Osteoblast (primary cell): ENCODE results near the gene CT45A8. TPM values are rescaled to one million over a fixed set of nuclear protein-coding genes. Genes with fewer than 3 reads are reported as not detected.
"Not testable (repeated sequence)": the region's sequence is repeated elsewhere in the genome, so short reads cannot be mapped to it uniquely, and the experiment has no call there.

Experiments
- DNase-seq: peaks from one replicate; pipeline ENCODE4 v3.0.0; 2011; ENCODE audit warnings: low spot score, mixed read lengths; ENCODE audit not compliant: insufficient read length; ENCODE audit errors: missing footprints
- H2AFZ ChIP-seq: 2 replicates; pipeline ENCODE4 v1.6.0; 2011; ENCODE audit warnings: mild to moderate bottlenecking, low read length
- H3K27ac ChIP-seq: 2 replicates; pipeline ENCODE4 v1.5.1; 2011; ENCODE audit warnings: mild to moderate bottlenecking, low read depth, low read length, moderate library complexity
- H3K27me3 ChIP-seq: 2 replicates; pipeline ENCODE4 v1.6.0; 2012; ENCODE audit warnings: mild to moderate bottlenecking, control low read depth, inconsistent platforms, low read length, moderate library complexity; ENCODE audit not compliant: insufficient read depth
- H3K36me3 ChIP-seq: 2 replicates; pipeline ENCODE4 v1.5.1; 2011; ENCODE audit warnings: mild to moderate bottlenecking, low read length, control low read depth, moderate library complexity; ENCODE audit not compliant: insufficient read depth
- H3K4me1 ChIP-seq: 2 replicates; pipeline ENCODE4 v1.5.1; 2011; ENCODE audit warnings: mild to moderate bottlenecking, low read length, control low read depth, moderate library complexity; ENCODE audit not compliant: insufficient read depth
- H3K4me2 ChIP-seq: 2 replicates; pipeline ENCODE4 v1.6.0; 2011; ENCODE audit warnings: mild to moderate bottlenecking, low read length; ENCODE audit not compliant: insufficient read depth
- H3K4me3 ChIP-seq: fragments of 200-600 bp; sonication (generic); 3 replicates; pipeline ENCODE4 v1.5.1; 2012; ENCODE audit warnings: mild to moderate bottlenecking, low read length, inconsistent platforms; ENCODE audit not compliant: insufficient read depth
- H3K79me2 ChIP-seq: 2 replicates; pipeline ENCODE4 v1.6.0; 2012; ENCODE audit warnings: mild to moderate bottlenecking, low read length, control low read depth, inconsistent platforms; ENCODE audit not compliant: insufficient read depth
- H3K9me3 ChIP-seq: 2 replicates; pipeline ENCODE4 v1.5.1; 2011; ENCODE audit warnings: low read depth, low read length, control low read depth
- H4K20me1 ChIP-seq: 2 replicates; pipeline ENCODE4 v1.6.0; 2012; ENCODE audit warnings: mild to moderate bottlenecking, low read length, control low read depth; ENCODE audit not compliant: insufficient read depth
- CTCF ChIP-seq: IDR thresholded peaks from 2 replicates; pipeline ENCODE4 v1.5.1; 2011; ENCODE audit warnings: mild to moderate bottlenecking, low read depth, low read length, moderate library complexity; ENCODE audit errors: extremely low read depth
- total RNA-seq: library from RNA; depleted of rRNA; stranded (reverse); fragments of >200 nt; gene quantifications from 2 replicates; pipeline ENCODE4 v1.2.3, GENCODE V29; 2012

CT45A8 gene
- total RNA-seq, result not detected in 2 replicates

- not testable (repeated sequence) for H4K20me1 ChIP-seq, H3K36me3 ChIP-seq, H2AFZ ChIP-seq, H3K27ac ChIP-seq, H3K4me3 ChIP-seq, H3K4me1 ChIP-seq, DNase-seq, H3K27me3 ChIP-seq, H3K79me2 ChIP-seq, H3K4me2 ChIP-seq, H3K9me3 ChIP-seq
These were observed at the start of gene CT45A8 for GRCh38 chrX:135854438-135854837. Gene CT45A8 (minus strand): TSS chrX:135854538. CDS start chrX:135850783, 3,755 bp downstream.

GRCh38 chrX:135893294-135893817 is 39.0 kb upstream of the CT45A8 start, which contains the start of the genes CT45A10 and SAGE1:
Gene CT45A10 (minus strand): TSS chrX:135893444. CDS start chrX:135885344, 8,100 bp downstream.
Gene SAGE1 (plus strand): TSS chrX:135893716. CDS start chrX:135896243, 2,527 bp downstream.
- Histone ChIP-seq H3K27ac (no peak within 1 kb of the TSS), H3K79me2 (no peaks in the 10 kb centered on the region), H3K27me3 (no peaks in the 10 kb centered on the region), H3K4me1 (no peaks in the 10 kb centered on the region), H3K36me3 (no peaks in the 10 kb centered on the region), H2AFZ (no peak within 1 kb of the TSS), H3K9me3 (no peaks in the 10 kb centered on the region), H3K4me2 (no peak within 1 kb of the TSS), H4K20me1 (no peaks in the 10 kb centered on the region), H3K4me3 (no peak within 1 kb of the TSS)
- no peak for TF ChIP-seq CTCF
- no peak for DNase-seq

GRCh38 chrX:135892781-135893180 is 38.4 kb upstream of the CT45A8 start:
- Histone ChIP-seq H2AFZ (no peak overlapping the region), H3K4me2 (no peak overlapping the region), H3K27ac (no peak overlapping the region), H3K36me3 (no peaks in the 10 kb centered on the region), H3K27me3 (no peaks in the 10 kb centered on the region), H3K9me3 (no peaks in the 10 kb centered on the region), H3K4me1 (no peaks in the 10 kb centered on the region), H4K20me1 (no peaks in the 10 kb centered on the region), H3K4me3 (no peak overlapping the region), H3K79me2 (no peaks in the 10 kb centered on the region)
- TF ChIP-seq CTCF, result no peak
- no peak for DNase-seq

DNA sequence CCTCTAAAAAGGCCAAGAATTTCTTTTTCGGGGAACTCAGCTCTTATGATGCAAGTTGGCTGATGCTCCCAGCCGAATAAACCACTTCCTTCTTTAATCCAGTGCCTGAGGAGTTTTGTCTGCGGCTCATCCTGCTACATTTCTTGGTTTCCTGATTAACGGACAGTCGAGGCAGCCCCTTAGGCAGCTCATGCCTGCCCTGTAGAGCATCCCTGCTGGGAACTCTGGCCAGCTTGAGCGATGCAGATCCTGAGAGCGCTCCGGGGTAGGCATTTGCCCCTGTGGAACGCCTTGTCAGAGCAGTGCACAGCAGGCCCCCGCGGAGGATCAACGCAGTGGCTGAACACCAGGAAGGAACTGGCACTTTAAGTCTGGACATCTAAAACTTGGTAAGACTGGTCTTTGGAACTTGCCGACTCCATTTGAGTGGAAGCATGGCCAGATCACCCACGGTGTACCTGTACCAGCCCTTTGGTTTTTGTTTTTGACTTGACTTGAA is 35.8 kb upstream of the CT45A8 start:
- H3K9me3 ChIP-seq, result no peaks in the 10 kb centered on the region
- H3K36me3 ChIP-seq, result no peaks in the 10 kb centered on the region
- no peaks in the 10 kb centered on the region for H3K79me2 ChIP-seq
- H3K4me3 ChIP-seq, result no peak overlapping the region
- H3K27me3 ChIP-seq, result no peaks in the 10 kb centered on the region
- no peak overlapping the region for H2AFZ ChIP-seq
- H3K4me1 ChIP-seq, result no peaks in the 10 kb centered on the region
- no peaks in the 10 kb centered on the region for H4K20me1 ChIP-seq
- H3K4me2 ChIP-seq, result no peak overlapping the region
- DNase-seq, result no peak
- TF ChIP-seq CTCF, result no peak
- H3K27ac ChIP-seq, result no peak overlapping the region

GRCh38 chrX:135888976-135889375 is 34.6 kb upstream of the CT45A8 start:
- H3K4me2 ChIP-seq, H3K9me3 ChIP-seq, H3K27ac ChIP-seq, H3K4me3 ChIP-seq, H3K27me3 ChIP-seq, DNase-seq, H2AFZ ChIP-seq, H3K4me1 ChIP-seq, H3K36me3 ChIP-seq, H4K20me1 ChIP-seq, H3K79me2 ChIP-seq: not testable (repeated sequence)

GRCh38 chrX:135888230-135888629 is 33.9 kb upstream of the CT45A8 start:
- H4K20me1 ChIP-seq, DNase-seq: not testable (repeated sequence)

GRCh38 chrX:135882741-135883140 is 28.4 kb upstream of the CT45A8 start:
- DNase-seq, result not testable (repeated sequence)

More at GRCh38 chrX:135888230-135888629, 33.9 kb upstream of the CT45A8 start:
- H3K36me3 ChIP-seq, H3K9me3 ChIP-seq, H2AFZ ChIP-seq, H3K79me2 ChIP-seq, H3K4me3 ChIP-seq, H3K4me1 ChIP-seq, H3K27me3 ChIP-seq, H3K27ac ChIP-seq, H3K4me2 ChIP-seq: not testable (repeated sequence)

More at GRCh38 chrX:135882741-135883140, 28.4 kb upstream of the CT45A8 start:
- not testable (repeated sequence) for H3K36me3 ChIP-seq, H3K79me2 ChIP-seq, H3K9me3 ChIP-seq, H4K20me1 ChIP-seq, H2AFZ ChIP-seq, H3K27ac ChIP-seq, H3K4me1 ChIP-seq, H3K4me3 ChIP-seq, H3K4me2 ChIP-seq, H3K27me3 ChIP-seq
